HepG2 (cell line): ENCODE data around the gene PRDX6. TPM values are rescaled to one million over a fixed set of nuclear protein-coding genes. Genes with fewer than 3 reads are reported as not detected.

ENCODE experiments used
- ATRX ChIP-seq: sonication (generic); formaldehyde crosslinking; IDR thresholded peaks from 2 replicates; pipeline ENCODE4 v1.4.0; 2020; ENCODE audit warnings: missing genetic modification reagents, borderline replicate concordance
- CREB1 ChIP-seq, 2 experiments: fragments of 450-650 bp in 1 of 2; IDR thresholded peaks; 2 replicates each; pipeline ENCODE4 v1.6.1; 2016 to 2017; ENCODE audit warnings: control low read depth in 1 of 2, mild to moderate bottlenecking in 1 of 2, missing compliant biosample characterization in 1 of 2, missing genetic modification characterization in 1 of 2
- CREM ChIP-seq, 2 experiments: sonication (generic) in 1 of 2; formaldehyde crosslinking in 1 of 2; IDR thresholded peaks; 2 replicates each; pipeline versions ENCODE4 v1.4.0 to v1.6.1; 2016 to 2020; ENCODE audit warnings: antibody characterized with exemption in 1 of 2, mild to moderate bottlenecking in 1 of 2, missing genetic modification reagents in 1 of 2
- IRF1 ChIP-seq: sonication (generic); formaldehyde crosslinking; IDR thresholded peaks from 2 replicates; pipeline ENCODE4 v1.4.0; 2020; ENCODE audit warnings: low read depth, mild to moderate bottlenecking, missing genetic modification reagents
- NCOA1 ChIP-seq: sonication (generic); formaldehyde crosslinking; IDR thresholded peaks from 2 replicates; pipeline ENCODE4 v1.9.0; 2021; ENCODE audit warnings: missing genetic modification reagents
- PTBP1 ChIP-seq: fragments of 200-400 bp; formaldehyde crosslinking; IDR thresholded peaks from 2 replicates; pipeline ENCODE4 v1.6.1; 2018; ENCODE audit warnings: low read length, low read depth; ENCODE audit not compliant: poor library complexity, severe bottlenecking
- SMAD9 ChIP-seq: sonication (generic); formaldehyde crosslinking; IDR thresholded peaks from 2 replicates; pipeline ENCODE4 v1.5.1; 2020; ENCODE audit warnings: mild to moderate bottlenecking, missing genetic modification reagents
- SNRNP70 ChIP-seq: fragments of 200-400 bp; formaldehyde crosslinking; IDR thresholded peaks from 2 replicates; pipeline ENCODE4 v1.6.1; 2017; ENCODE audit warnings: mild to moderate bottlenecking, low read depth, low read length, moderate library complexity
- SRF ChIP-seq: IDR thresholded peaks from 2 replicates; pipeline ENCODE4 v1.6.1; 2011; ENCODE audit warnings: mild to moderate bottlenecking, low read depth, low read length, moderate library complexity
- TBP ChIP-seq: sonication (generic); formaldehyde crosslinking; IDR thresholded peaks from 2 replicates; pipeline ENCODE4 v1.5.0; 2020; ENCODE audit warnings: missing genetic modification reagents
- TEAD2 ChIP-seq: sonication (generic); formaldehyde crosslinking; IDR thresholded peaks from 2 replicates; pipeline ENCODE4 v1.9.0; 2021; ENCODE audit warnings: missing genetic modification reagents
- ZEB1 ChIP-seq: IDR thresholded peaks from 2 replicates; pipeline ENCODE4 v1.6.1; 2012; ENCODE audit warnings: mild to moderate bottlenecking, low read depth, inconsistent platforms; ENCODE audit not compliant: insufficient replicate concordance
- ZKSCAN1 ChIP-seq: fragments of 150-350 bp; IDR thresholded peaks from 2 replicates; pipeline ENCODE4 v1.6.1; 2014; ENCODE audit warnings: low read length
- ZNF484 ChIP-seq: sonication (generic); formaldehyde crosslinking; IDR thresholded peaks from 2 replicates; pipeline ENCODE4 v1.5.1; 2020; ENCODE audit warnings: mild to moderate bottlenecking, low read depth, missing genetic modification reagents, borderline replicate concordance
- ZNF530 ChIP-seq: sonication (generic); formaldehyde crosslinking; IDR thresholded peaks from 2 replicates; pipeline ENCODE4 v1.5.0; 2020; ENCODE audit warnings: low read depth, mild to moderate bottlenecking, missing genetic modification reagents
- ZNF607 ChIP-seq: sonication (generic); formaldehyde crosslinking; IDR thresholded peaks from 2 replicates; pipeline ENCODE4 v1.5.1; 2020; ENCODE audit warnings: missing genetic modification reagents, mild to moderate bottlenecking, borderline replicate concordance
- ZNF737 ChIP-seq: sonication (generic); formaldehyde crosslinking; IDR thresholded peaks from 2 replicates; pipeline ENCODE4 v1.5.0; 2020; ENCODE audit warnings: missing genetic modification reagents, mild to moderate bottlenecking, borderline replicate concordance
- polyA plus RNA-seq, 8 experiments: library from polyadenylated mRNA; depleted of rRNA in 3 of 8; stranded (reverse) in 7 of 8; unstranded in 1 of 8; fragments of >200 nt; fragmentation: Illumina TruSeq in 4 of 8; extraction: Trizol in 4 of 8; gene quantifications; 2 replicates each; pipeline versions ENCODE4 v1.2.1 to v1.2.3, GENCODE V29; 2011 to 2016; ENCODE audit warnings: low read depth in 4 of 8, missing spikeins in 1 of 8, mixed read lengths in 1 of 8; ENCODE audit not compliant: insufficient read depth in 1 of 8
- total RNA-seq, 5 experiments: library from RNA; depleted of rRNA; stranded (reverse); fragments of >200 nt; fragmentation: Illumina TruSeq; extraction: Trizol; gene quantifications; 2 replicates each; pipeline ENCODE4 v1.2.3, GENCODE V29; 2016; ENCODE audit warnings: low read depth in 1 of 5
- TF ChIP-seq, protein P1 (sequence below): sonication (generic); formaldehyde crosslinking; IDR thresholded peaks from 2 replicates; pipeline ENCODE4 v1.8.1; 2022; ENCODE audit warnings: low read depth, mild to moderate bottlenecking, missing genetic modification reagents
- TF ChIP-seq, protein P2 (sequence below): fragments of 450-650 bp; IDR thresholded peaks from 2 replicates; pipeline ENCODE4 v1.6.1; 2016
- TF ChIP-seq, protein P3 (sequence below): sonication (generic); formaldehyde crosslinking; IDR thresholded peaks from 2 replicates; pipeline ENCODE4 v1.9.0; 2021; ENCODE audit warnings: missing genetic modification reagents, mild to moderate bottlenecking, borderline replicate concordance
- TF ChIP-seq, protein P4 (sequence below): sonication (generic); formaldehyde crosslinking; IDR thresholded peaks from 2 replicates; pipeline ENCODE4 v1.8.1; 2023; ENCODE audit warnings: mild to moderate bottlenecking, missing genetic modification reagents

PRDX6 gene
- total and polyA plus RNA-seq, 2 of the 13 experiments (the other 11 are each of a cell fraction or from before 2014, with no cell fraction given): 224 to 309 TPM

GRCh38 chr1:173476665-173477285, 360 bp upstream of the PRDX6 start (continued):
- TF ChIP-seq, protein P1, sequence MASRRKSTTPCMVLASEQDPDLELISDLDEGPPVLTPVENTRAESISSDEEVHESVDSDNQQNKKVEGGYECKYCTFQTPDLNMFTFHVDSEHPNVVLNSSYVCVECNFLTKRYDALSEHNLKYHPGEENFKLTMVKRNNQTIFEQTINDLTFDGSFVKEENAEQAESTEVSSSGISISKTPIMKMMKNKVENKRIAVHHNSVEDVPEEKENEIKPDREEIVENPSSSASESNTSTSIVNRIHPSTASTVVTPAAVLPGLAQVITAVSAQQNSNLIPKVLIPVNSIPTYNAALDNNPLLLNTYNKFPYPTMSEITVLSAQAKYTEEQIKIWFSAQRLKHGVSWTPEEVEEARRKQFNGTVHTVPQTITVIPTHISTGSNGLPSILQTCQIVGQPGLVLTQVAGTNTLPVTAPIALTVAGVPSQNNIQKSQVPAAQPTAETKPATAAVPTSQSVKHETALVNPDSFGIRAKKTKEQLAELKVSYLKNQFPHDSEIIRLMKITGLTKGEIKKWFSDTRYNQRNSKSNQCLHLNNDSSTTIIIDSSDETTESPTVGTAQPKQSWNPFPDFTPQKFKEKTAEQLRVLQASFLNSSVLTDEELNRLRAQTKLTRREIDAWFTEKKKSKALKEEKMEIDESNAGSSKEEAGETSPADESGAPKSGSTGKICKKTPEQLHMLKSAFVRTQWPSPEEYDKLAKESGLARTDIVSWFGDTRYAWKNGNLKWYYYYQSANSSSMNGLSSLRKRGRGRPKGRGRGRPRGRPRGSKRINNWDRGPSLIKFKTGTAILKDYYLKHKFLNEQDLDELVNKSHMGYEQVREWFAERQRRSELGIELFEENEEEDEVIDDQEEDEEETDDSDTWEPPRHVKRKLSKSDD (CRISPR knock-in tag): no peak
- TF ChIP-seq PTBP1 (no peak), SNRNP70 (no peak), ZNF737 (CRISPR knock-in tag) (no peak), SMAD9 (CRISPR knock-in tag) (no peak), ZNF530 (CRISPR knock-in tag) (no peak), NCOA1 (CRISPR knock-in tag) (0 out of 2 replicates have a peak, but pooled peaks have one; percentile 61), IRF1 (CRISPR knock-in tag) (no peak), ZNF484 (CRISPR knock-in tag) (no peak), ZEB1 (no peak), ZKSCAN1 (0 out of 2 replicates have a peak, but pooled peaks have one; percentile 38), CREM (IDR thresholded peaks at IDR 0.05) (peak; percentile 29; the same call in 1 of the 2 replicates), CREM (CRISPR knock-in tag; IDR thresholded peaks at IDR 0.05) (no peak), CREB1 (IDR thresholded peaks at IDR 0.05) (peak; percentile 57; the same call in 1 of the 2 replicates), CREB1 (CRISPR knock-in tag; IDR thresholded peaks at IDR 0.05) (no peak), ATRX (CRISPR knock-in tag) (no peak), ZNF607 (CRISPR knock-in tag) (no peak), TBP (CRISPR knock-in tag) (no peak), SRF (no peak), TEAD2 (CRISPR knock-in tag) (no peak)
- TF ChIP-seq, protein P2, sequence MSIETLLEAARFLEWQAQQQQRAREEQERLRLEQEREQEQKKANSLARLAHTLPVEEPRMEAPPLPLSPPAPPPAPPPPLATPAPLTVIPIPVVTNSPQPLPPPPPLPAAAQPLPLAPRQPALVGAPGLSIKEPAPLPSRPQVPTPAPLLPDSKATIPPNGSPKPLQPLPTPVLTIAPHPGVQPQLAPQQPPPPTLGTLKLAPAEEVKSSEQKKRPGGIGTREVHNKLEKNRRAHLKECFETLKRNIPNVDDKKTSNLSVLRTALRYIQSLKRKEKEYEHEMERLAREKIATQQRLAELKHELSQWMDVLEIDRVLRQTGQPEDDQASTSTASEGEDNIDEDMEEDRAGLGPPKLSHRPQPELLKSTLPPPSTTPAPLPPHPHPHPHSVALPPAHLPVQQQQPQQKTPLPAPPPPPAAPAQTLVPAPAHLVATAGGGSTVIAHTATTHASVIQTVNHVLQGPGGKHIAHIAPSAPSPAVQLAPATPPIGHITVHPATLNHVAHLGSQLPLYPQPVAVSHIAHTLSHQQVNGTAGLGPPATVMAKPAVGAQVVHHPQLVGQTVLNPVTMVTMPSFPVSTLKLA: peak; percentile 82
- TF ChIP-seq, protein P3, sequence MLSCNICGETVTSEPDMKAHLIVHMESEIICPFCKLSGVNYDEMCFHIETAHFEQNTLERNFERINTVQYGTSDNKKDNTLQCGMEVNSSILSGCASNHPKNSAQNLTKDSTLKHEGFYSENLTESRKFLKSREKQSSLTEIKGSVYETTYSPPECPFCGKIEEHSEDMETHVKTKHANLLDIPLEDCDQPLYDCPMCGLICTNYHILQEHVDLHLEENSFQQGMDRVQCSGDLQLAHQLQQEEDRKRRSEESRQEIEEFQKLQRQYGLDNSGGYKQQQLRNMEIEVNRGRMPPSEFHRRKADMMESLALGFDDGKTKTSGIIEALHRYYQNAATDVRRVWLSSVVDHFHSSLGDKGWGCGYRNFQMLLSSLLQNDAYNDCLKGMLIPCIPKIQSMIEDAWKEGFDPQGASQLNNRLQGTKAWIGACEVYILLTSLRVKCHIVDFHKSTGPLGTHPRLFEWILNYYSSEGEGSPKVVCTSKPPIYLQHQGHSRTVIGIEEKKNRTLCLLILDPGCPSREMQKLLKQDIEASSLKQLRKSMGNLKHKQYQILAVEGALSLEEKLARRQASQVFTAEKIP (CRISPR knock-in tag): no peak
- TF ChIP-seq, protein P4, sequence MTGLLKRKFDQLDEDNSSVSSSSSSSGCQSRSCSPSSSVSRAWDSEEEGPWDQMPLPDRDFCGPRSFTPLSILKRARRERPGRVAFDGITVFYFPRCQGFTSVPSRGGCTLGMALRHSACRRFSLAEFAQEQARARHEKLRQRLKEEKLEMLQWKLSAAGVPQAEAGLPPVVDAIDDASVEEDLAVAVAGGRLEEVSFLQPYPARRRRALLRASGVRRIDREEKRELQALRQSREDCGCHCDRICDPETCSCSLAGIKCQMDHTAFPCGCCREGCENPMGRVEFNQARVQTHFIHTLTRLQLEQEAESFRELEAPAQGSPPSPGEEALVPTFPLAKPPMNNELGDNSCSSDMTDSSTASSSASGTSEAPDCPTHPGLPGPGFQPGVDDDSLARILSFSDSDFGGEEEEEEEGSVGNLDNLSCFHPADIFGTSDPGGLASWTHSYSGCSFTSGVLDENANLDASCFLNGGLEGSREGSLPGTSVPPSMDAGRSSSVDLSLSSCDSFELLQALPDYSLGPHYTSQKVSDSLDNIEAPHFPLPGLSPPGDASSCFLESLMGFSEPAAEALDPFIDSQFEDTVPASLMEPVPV (CRISPR knock-in tag): no peak
